ENCODE data around the gene PTAFR. TPM values are rescaled to one million over a fixed set of nuclear protein-coding genes. Genes with fewer than 3 reads are reported as not detected.
A peak's percentile ranks its signal among the peaks of the same experiment; 100 is the strongest.

The PTAFR gene
- total and polyA plus RNA-seq, 2 donors (not counting 1 experiment from before 2014, with no cell fraction given) = 5.9 to 6.2 TPM

- Histone ChIP-seq H3K36me3 (replicated peaks in 1 of 2; ENCODE audit: control extremely low read depth in 1 of 2, control insufficient read depth in 1 of 2, extremely low read depth in 1 of 2, insufficient read depth in 2 of 2, low read length in 1 of 2) (peaks cover 0 to 7% of the 10 kb centered on the region in 2 experiments), H3K79me2 (ENCODE audit: control insufficient read depth, insufficient read depth, low read length) (no peaks in the 10 kb centered on the region), H4K20me1 (ENCODE audit: control insufficient read depth, insufficient read depth, low read length, poor library complexity, severe bottlenecking) (no peaks in the 10 kb centered on the region), H3K27me3 (replicated peaks in 1 of 4; ENCODE audit: control extremely low read depth in 1 of 4, control insufficient read depth in 3 of 4, insufficient read depth in 4 of 4, low read length in 3 of 4) (no peaks in the 10 kb centered on the region), H3K4me3 (ENCODE audit: control extremely low read depth in 1 of 5, extremely low read depth in 1 of 5, insufficient read depth in 1 of 5, low read depth in 2 of 5, low read length in 4 of 5) (no peak overlapping the region), H3K9ac (ENCODE audit: low read length) (no peak overlapping the region), H2AFZ (ENCODE audit: insufficient read depth, low read depth, low read length, poor library complexity, severe bottlenecking) (no peak overlapping the region), H3K4me1 (ENCODE audit: control insufficient read depth in 2 of 2, insufficient read depth in 2 of 2, low read length in 2 of 2) (peaks cover 13 to 36% of the 10 kb centered on the region in 2 donors), H3K27ac (ENCODE audit: low read length in 2 of 2) (no peak overlapping the region), H3K4me2 (replicated peaks; ENCODE audit: low read depth, low read length, poor library complexity, severe bottlenecking) (no peak overlapping the region), H3K9me3 (ENCODE audit: control extremely low read depth in 1 of 3, control insufficient read depth in 2 of 3, insufficient read depth in 1 of 3, low read length in 2 of 3) (no peaks in the 10 kb centered on the region)
- POLR2A ChIA-PET = interaction anchor here (0.6 kb wide), 1 partner anchor 27 kb away, joined by 3 read pairs; no protein-coding TSS in a partner anchor
- DNase-seq = no peak
- Mint-ChIP-seq H3K27ac (peak overlapping the region; percentile 41), H3K4me3 (no peak overlapping the region), H3K4me1 (peaks cover 39% of the 10 kb centered on the region), H3K27me3 (no peaks in the 10 kb centered on the region), H3K9me3 (ENCODE audit: insufficient read depth) (no peaks in the 10 kb centered on the region)
- no peak for TF ChIP-seq EZH2 (IDR thresholded peaks at IDR 0.05; ENCODE audit: borderline replicate concordance, insufficient read depth, low read depth, low read length, poor library complexity, severe bottlenecking)
- no peak for TF ChIP-seq CTCF (IDR thresholded peaks at IDR 0.05)
- intact Hi-C loops (cut with micrococcal nuclease) = loop anchor here (5.0 kb wide), 1 partner anchor 53 kb away; no protein-coding TSS in a partner anchor
- CTCF ChIA-PET = interaction anchor here (1.7 to 2.7 kb wide), 2 partner anchors 10 to 54 kb away, joined by 7 to 9 read pairs; no protein-coding TSS in a partner anchor
- no peak for ATAC-seq (ENCODE audit: low read depth)
- 93% methylated on average over 2 of the region's 5 CpGs for WGBS (ENCODE audit: insufficient coverage)
Measured at GRCh38 chr1:28145728-28146127, 30.8 kb downstream of the PTAFR start.

All from B cell (primary cell).